ENCODE measurements around the gene TBRG1. TPM values are rescaled to one million over a fixed set of nuclear protein-coding genes. Genes with fewer than 3 reads are reported as not detected.

The TBRG1 gene
- total and polyA plus RNA-seq, 2 experiments from 2014 or later = 24.8 to 56.6 TPM

DNA sequence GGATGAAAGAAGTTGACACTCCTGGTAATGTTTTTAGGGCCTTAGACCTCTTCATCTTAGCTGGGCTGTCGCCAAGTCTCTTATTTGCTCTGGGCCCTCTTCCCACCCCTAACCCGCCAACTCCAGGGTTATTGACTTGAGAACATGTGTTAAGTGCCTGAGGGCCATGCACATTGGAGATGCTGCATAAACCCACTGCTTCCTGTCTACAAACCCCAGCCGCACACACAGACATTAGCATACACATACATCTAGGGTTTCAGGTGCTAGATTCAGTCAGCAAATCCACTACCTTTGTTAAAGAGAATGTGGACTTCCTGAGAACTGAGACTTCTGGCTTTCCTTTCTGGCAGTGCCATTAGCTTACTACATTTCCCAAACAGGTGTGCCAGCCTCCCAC lies 10.6 kb upstream of the TBRG1 start:
- Histone ChIP-seq H3K9me2 (ENCODE audit: insufficient read depth) (no peaks in the 10 kb centered on the region), H2AFZ (no peak overlapping the region), H3K36me3 (ENCODE audit: insufficient read depth) (no peaks in the 10 kb centered on the region), H3K27ac (ENCODE audit: low read depth) (no peak overlapping the region), H3K4me3 (no peak overlapping the region), H3K4me1 (ENCODE audit: insufficient read depth) (no peaks in the 10 kb centered on the region), H3K4me2 (no peak overlapping the region), H3F3A (replicated peaks; ENCODE audit: low read depth) (no peaks in the 10 kb centered on the region), H3K79me2 (replicated peaks; ENCODE audit: insufficient read depth) (no peaks in the 10 kb centered on the region), H4K20me1 (replicated peaks; ENCODE audit: insufficient read depth) (no peaks in the 10 kb centered on the region), H3K27me3 (ENCODE audit: insufficient read depth) (no peaks in the 10 kb centered on the region)
- Mint-ChIP-seq H3K9me3 (no peaks in the 10 kb centered on the region), H3K4me3 (no peak overlapping the region), H3K4me1 (no peaks in the 10 kb centered on the region), H3K36me3 (ENCODE audit: low read depth) (no peaks in the 10 kb centered on the region), H3K27me3 (ENCODE audit: insufficient read depth, low read depth, poor library complexity) (peaks cover 4% of the 10 kb centered on the region), H3K27ac (no peak overlapping the region)
- no peak for TF ChIP-seq STAT1 (IDR thresholded peaks at IDR 0.05; ENCODE audit: unreplicated experiment)
- TF ChIP-seq CTCF (conservative IDR thresholded peaks at IDR 0.05; ENCODE audit: low read depth in 2 of 2) = no peak
- no peak for TF ChIP-seq EZH2 (IDR thresholded peaks at IDR 0.05; ENCODE audit: low read depth, unreplicated experiment)
- TF ChIP-seq JUNB (IDR thresholded peaks at IDR 0.05; ENCODE audit: unreplicated experiment) = no peak
- TF ChIP-seq, protein P1, sequence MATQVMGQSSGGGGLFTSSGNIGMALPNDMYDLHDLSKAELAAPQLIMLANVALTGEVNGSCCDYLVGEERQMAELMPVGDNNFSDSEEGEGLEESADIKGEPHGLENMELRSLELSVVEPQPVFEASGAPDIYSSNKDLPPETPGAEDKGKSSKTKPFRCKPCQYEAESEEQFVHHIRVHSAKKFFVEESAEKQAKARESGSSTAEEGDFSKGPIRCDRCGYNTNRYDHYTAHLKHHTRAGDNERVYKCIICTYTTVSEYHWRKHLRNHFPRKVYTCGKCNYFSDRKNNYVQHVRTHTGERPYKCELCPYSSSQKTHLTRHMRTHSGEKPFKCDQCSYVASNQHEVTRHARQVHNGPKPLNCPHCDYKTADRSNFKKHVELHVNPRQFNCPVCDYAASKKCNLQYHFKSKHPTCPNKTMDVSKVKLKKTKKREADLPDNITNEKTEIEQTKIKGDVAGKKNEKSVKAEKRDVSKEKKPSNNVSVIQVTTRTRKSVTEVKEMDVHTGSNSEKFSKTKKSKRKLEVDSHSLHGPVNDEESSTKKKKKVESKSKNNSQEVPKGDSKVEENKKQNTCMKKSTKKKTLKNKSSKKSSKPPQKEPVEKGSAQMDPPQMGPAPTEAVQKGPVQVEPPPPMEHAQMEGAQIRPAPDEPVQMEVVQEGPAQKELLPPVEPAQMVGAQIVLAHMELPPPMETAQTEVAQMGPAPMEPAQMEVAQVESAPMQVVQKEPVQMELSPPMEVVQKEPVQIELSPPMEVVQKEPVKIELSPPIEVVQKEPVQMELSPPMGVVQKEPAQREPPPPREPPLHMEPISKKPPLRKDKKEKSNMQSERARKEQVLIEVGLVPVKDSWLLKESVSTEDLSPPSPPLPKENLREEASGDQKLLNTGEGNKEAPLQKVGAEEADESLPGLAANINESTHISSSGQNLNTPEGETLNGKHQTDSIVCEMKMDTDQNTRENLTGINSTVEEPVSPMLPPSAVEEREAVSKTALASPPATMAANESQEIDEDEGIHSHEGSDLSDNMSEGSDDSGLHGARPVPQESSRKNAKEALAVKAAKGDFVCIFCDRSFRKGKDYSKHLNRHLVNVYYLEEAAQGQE (IDR thresholded peaks at IDR 0.05; ENCODE audit: unreplicated experiment) = no peak
- TF ChIP-seq, protein P2, sequence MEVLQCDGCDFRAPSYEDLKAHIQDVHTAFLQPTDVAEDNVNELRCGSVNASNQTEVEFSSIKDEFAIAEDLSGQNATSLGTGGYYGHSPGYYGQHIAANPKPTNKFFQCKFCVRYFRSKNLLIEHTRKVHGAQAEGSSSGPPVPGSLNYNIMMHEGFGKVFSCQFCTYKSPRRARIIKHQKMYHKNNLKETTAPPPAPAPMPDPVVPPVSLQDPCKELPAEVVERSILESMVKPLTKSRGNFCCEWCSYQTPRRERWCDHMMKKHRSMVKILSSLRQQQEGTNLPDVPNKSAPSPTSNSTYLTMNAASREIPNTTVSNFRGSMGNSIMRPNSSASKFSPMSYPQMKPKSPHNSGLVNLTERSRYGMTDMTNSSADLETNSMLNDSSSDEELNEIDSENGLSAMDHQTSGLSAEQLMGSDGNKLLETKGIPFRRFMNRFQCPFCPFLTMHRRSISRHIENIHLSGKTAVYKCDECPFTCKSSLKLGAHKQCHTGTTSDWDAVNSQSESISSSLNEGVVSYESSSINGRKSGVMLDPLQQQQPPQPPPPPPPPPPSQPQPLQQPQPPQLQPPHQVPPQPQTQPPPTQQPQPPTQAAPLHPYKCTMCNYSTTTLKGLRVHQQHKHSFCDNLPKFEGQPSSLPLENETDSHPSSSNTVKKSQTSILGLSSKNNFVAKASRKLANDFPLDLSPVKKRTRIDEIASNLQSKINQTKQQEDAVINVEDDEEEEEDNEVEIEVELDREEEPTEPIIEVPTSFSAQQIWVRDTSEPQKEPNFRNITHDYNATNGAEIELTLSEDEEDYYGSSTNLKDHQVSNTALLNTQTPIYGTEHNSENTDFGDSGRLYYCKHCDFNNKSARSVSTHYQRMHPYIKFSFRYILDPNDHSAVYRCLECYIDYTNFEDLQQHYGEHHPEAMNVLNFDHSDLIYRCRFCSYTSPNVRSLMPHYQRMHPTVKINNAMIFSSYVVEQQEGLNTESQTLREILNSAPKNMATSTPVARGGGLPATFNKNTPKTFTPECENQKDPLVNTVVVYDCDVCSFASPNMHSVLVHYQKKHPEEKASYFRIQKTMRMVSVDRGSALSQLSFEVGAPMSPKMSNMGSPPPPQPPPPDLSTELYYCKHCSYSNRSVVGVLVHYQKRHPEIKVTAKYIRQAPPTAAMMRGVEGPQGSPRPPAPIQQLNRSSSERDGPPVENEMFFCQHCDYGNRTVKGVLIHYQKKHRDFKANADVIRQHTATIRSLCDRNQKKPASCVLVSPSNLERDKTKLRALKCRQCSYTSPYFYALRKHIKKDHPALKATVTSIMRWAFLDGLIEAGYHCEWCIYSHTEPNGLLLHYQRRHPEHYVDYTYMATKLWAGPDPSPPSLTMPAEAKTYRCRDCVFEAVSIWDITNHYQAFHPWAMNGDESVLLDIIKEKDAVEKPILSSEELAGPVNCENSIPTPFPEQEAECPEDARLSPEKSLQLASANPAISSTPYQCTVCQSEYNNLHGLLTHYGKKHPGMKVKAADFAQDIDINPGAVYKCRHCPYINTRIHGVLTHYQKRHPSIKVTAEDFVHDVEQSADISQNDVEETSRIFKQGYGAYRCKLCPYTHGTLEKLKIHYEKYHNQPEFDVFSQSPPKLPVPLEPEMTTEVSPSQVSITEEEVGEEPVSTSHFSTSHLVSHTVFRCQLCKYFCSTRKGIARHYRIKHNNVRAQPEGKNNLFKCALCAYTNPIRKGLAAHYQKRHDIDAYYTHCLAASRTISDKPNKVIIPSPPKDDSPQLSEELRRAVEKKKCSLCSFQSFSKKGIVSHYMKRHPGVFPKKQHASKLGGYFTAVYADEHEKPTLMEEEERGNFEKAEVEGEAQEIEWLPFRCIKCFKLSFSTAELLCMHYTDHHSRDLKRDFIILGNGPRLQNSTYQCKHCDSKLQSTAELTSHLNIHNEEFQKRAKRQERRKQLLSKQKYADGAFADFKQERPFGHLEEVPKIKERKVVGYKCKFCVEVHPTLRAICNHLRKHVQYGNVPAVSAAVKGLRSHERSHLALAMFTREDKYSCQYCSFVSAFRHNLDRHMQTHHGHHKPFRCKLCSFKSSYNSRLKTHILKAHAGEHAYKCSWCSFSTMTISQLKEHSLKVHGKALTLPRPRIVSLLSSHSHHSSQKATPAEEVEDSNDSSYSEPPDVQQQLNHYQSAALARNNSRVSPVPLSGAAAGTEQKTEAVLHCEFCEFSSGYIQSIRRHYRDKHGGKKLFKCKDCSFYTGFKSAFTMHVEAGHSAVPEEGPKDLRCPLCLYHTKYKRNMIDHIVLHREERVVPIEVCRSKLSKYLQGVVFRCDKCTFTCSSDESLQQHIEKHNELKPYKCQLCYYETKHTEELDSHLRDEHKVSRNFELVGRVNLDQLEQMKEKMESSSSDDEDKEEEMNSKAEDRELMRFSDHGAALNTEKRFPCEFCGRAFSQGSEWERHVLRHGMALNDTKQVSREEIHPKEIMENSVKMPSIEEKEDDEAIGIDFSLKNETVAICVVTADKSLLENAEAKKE (CRISPR knock-in tag; IDR thresholded peaks at IDR 0.05) = no peak
- TF ChIP-seq ZNF331 (CRISPR knock-in tag; IDR thresholded peaks at IDR 0.05; ENCODE audit: low read depth) = no peak
- TF ChIP-seq, protein P3, sequence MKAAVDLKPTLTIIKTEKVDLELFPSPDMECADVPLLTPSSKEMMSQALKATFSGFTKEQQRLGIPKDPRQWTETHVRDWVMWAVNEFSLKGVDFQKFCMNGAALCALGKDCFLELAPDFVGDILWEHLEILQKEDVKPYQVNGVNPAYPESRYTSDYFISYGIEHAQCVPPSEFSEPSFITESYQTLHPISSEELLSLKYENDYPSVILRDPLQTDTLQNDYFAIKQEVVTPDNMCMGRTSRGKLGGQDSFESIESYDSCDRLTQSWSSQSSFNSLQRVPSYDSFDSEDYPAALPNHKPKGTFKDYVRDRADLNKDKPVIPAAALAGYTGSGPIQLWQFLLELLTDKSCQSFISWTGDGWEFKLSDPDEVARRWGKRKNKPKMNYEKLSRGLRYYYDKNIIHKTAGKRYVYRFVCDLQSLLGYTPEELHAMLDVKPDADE (IDR thresholded peaks at IDR 0.05) = no peak
- TF ChIP-seq CREB1 (CRISPR knock-in tag; IDR thresholded peaks at IDR 0.05; ENCODE audit: low read depth) = no peak
- no peak for TF ChIP-seq ZNF114 (CRISPR knock-in tag; IDR thresholded peaks at IDR 0.05)
- DNase-seq (ENCODE audit: low spot score) (no peak), ATAC-seq (no peak)

Data from GM23338 (cell line).